ENCODE results near the gene ACTMAP.
A peak's percentile ranks its signal among the peaks of the same experiment; 100 is the strongest.

Gene ACTMAP

DNA sequence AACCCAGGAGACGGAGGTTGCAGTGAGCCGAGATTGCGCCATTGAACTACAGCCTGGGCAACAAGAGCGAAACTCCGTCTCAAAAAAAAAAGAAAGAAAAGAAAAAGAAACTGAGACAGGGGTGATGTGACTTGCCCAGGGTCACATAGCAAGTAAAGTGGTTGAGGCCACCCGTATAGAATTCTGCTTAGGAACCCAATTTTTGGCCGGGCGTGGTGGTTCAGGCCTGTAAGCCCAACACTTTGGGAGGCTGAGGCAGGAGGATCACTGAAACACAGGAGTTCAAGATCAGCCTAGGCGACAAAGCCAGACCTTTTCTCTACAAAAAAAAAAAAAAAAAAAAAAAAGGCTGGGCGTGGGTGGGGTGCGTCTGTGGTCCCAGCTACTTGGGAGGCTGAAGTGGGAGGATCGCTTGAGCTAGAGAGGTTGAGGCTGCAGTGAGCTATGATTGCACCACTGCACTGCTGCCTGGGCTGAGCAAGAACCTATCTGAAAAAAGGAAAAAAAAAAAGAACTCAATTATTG, 2.0 kb upstream of the ACTMAP start (continued):
- TF ChIP-seq ZNF704 (tag by site-specific recombination; IDR thresholded peaks at IDR 0.05) (no peak), ZNF26 (tag by site-specific recombination; IDR thresholded peaks at IDR 0.05) (no peak), ZNF121 (tag by site-specific recombination; IDR thresholded peaks at IDR 0.05) (no peak), ZNF658 (tag by site-specific recombination; IDR thresholded peaks at IDR 0.05) (no peak), YY2 (tag by site-specific recombination; IDR thresholded peaks at IDR 0.05) (no peak), ZBTB7A (tag by site-specific recombination; IDR thresholded peaks at IDR 0.05; ENCODE audit: low read depth) (no peak), ZNF24 (tag by site-specific recombination; IDR thresholded peaks at IDR 0.05) (0 out of 2 replicates have a peak, but pooled peaks have one; percentile 21), ZBTB21 (tag by site-specific recombination; IDR thresholded peaks at IDR 0.05) (no peak), BCL11B (tag by site-specific recombination; IDR thresholded peaks at IDR 0.05; ENCODE audit: low read depth) (no peak), ZNF707 (tag by site-specific recombination; IDR thresholded peaks at IDR 0.05) (no peak), PRDM1 (tag by site-specific recombination; IDR thresholded peaks at IDR 0.05) (no peak), GLIS1 (tag by site-specific recombination; IDR thresholded peaks at IDR 0.05) (no peak), ZNF146 (tag by site-specific recombination; IDR thresholded peaks at IDR 0.05) (no peak), ZNF621 (tag by site-specific recombination; IDR thresholded peaks at IDR 0.05) (no peak), ZNF112 (tag by site-specific recombination; IDR thresholded peaks at IDR 0.05) (no peak), ZNF623 (tag by site-specific recombination; IDR thresholded peaks at IDR 0.05) (no peak), ZNF248 (tag by site-specific recombination; IDR thresholded peaks at IDR 0.05) (no peak), SCRT2 (tag by site-specific recombination; IDR thresholded peaks at IDR 0.05) (no peak), PATZ1 (tag by site-specific recombination; IDR thresholded peaks at IDR 0.05) (no peak), ZBTB48 (tag by site-specific recombination; IDR thresholded peaks at IDR 0.05) (no peak), TRIM28 (IDR thresholded peaks at IDR 0.05; ENCODE audit: borderline replicate concordance, low read length) (no peak), ZNF558 (tag by site-specific recombination; IDR thresholded peaks at IDR 0.05) (no peak), ZNF366 (tag by site-specific recombination; conservative IDR thresholded peaks at IDR 0.05) (no peak)
- TF ChIP-seq, protein P1, sequence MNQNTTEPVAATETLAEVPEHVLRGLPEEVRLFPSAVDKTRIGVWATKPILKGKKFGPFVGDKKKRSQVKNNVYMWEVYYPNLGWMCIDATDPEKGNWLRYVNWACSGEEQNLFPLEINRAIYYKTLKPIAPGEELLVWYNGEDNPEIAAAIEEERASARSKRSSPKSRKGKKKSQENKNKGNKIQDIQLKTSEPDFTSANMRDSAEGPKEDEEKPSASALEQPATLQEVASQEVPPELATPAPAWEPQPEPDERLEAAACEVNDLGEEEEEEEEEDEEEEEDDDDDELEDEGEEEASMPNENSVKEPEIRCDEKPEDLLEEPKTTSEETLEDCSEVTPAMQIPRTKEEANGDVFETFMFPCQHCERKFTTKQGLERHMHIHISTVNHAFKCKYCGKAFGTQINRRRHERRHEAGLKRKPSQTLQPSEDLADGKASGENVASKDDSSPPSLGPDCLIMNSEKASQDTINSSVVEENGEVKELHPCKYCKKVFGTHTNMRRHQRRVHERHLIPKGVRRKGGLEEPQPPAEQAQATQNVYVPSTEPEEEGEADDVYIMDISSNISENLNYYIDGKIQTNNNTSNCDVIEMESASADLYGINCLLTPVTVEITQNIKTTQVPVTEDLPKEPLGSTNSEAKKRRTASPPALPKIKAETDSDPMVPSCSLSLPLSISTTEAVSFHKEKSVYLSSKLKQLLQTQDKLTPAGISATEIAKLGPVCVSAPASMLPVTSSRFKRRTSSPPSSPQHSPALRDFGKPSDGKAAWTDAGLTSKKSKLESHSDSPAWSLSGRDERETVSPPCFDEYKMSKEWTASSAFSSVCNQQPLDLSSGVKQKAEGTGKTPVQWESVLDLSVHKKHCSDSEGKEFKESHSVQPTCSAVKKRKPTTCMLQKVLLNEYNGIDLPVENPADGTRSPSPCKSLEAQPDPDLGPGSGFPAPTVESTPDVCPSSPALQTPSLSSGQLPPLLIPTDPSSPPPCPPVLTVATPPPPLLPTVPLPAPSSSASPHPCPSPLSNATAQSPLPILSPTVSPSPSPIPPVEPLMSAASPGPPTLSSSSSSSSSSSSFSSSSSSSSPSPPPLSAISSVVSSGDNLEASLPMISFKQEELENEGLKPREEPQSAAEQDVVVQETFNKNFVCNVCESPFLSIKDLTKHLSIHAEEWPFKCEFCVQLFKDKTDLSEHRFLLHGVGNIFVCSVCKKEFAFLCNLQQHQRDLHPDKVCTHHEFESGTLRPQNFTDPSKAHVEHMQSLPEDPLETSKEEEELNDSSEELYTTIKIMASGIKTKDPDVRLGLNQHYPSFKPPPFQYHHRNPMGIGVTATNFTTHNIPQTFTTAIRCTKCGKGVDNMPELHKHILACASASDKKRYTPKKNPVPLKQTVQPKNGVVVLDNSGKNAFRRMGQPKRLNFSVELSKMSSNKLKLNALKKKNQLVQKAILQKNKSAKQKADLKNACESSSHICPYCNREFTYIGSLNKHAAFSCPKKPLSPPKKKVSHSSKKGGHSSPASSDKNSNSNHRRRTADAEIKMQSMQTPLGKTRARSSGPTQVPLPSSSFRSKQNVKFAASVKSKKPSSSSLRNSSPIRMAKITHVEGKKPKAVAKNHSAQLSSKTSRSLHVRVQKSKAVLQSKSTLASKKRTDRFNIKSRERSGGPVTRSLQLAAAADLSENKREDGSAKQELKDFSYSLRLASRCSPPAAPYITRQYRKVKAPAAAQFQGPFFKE (tag by site-specific recombination; IDR thresholded peaks at IDR 0.05; ENCODE audit: borderline replicate concordance) = no peak
- TF ChIP-seq, protein P2, sequence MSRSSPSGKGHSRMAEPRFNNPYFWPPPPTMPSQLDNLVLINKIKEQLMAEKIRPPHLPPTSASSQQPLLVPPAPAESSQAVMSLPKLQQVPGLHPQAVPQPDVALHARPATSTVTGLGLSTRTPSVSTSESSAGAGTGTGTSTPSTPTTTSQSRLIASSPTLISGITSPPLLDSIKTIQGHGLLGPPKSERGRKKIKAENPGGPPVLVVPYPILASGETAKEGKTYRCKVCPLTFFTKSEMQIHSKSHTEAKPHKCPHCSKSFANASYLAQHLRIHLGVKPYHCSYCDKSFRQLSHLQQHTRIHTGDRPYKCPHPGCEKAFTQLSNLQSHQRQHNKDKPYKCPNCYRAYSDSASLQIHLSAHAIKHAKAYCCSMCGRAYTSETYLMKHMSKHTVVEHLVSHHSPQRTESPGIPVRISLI (tag by site-specific recombination; IDR thresholded peaks at IDR 0.05) = peak; percentile 97
- TF ChIP-seq, protein P3, sequence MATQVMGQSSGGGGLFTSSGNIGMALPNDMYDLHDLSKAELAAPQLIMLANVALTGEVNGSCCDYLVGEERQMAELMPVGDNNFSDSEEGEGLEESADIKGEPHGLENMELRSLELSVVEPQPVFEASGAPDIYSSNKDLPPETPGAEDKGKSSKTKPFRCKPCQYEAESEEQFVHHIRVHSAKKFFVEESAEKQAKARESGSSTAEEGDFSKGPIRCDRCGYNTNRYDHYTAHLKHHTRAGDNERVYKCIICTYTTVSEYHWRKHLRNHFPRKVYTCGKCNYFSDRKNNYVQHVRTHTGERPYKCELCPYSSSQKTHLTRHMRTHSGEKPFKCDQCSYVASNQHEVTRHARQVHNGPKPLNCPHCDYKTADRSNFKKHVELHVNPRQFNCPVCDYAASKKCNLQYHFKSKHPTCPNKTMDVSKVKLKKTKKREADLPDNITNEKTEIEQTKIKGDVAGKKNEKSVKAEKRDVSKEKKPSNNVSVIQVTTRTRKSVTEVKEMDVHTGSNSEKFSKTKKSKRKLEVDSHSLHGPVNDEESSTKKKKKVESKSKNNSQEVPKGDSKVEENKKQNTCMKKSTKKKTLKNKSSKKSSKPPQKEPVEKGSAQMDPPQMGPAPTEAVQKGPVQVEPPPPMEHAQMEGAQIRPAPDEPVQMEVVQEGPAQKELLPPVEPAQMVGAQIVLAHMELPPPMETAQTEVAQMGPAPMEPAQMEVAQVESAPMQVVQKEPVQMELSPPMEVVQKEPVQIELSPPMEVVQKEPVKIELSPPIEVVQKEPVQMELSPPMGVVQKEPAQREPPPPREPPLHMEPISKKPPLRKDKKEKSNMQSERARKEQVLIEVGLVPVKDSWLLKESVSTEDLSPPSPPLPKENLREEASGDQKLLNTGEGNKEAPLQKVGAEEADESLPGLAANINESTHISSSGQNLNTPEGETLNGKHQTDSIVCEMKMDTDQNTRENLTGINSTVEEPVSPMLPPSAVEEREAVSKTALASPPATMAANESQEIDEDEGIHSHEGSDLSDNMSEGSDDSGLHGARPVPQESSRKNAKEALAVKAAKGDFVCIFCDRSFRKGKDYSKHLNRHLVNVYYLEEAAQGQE (tag by site-specific recombination; IDR thresholded peaks at IDR 0.05) = no peak
